Cerebellar cortex (tissue), 1 donor: ENCODE results near the gene BRF1.

ENCODE experiments used
- DNase-seq: peaks from one replicate; pipeline ENCODE4 v3.0.0-alpha.2; 2015; ENCODE audit warnings: low spot score

The BRF1 gene

DNA sequence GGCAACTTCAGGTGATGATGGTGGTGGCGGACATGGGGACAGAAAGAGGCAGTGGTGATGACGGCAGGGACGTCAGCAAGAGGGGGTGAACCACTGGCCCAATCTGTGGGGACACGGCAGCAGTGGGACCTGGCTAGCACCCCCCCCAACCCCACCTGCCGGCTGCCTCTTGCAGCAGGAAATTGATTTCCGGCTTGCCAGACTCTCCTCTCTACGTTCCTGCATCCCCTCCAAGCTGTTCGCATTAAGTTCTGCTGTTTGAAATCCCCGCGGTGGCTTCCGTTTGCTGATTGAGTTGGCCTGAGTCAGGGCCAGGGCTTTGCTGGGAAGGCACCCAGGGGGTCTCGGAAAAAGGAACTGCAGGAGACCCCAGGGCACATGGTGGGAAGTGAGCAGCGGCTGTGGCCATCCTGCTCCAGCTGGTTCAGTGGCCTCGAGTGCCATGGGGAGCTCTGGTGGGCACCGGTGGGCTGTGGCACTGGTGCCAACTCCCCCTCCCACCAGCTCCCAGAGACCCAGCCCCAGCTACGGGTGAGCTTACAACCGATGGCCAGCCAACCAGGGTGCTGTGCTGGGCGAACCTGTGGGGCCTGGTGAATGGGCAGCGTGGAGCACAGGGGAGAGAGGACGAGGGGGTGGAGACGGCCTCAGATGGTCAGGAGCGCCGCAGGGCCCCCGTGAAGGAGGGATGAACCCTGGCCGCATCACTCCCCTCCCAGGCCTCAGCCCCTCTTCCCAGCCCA lies 105.1 kb downstream of the BRF1 start:
- no peak for DNase-seq

DNA sequence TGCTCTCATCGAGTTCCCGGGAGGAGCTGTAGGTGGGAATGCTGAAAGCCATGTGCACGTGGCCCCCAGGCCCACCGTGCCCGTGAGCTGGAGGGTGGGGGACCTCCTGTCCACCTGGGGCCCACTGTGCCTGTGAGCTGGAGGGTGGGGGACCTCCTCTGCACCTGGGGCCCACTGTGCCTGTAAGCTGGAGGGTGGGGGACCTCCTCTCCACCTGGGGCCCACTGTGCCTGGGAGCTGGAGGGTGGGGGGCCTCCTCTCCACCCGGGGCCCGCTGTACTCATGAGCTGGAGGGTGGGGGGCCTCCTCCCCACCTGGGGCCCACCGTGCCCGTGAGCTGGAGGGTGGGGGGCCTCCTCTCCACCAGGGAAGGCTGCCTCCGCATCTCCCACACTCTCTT lies 105.8 kb downstream of the BRF1 start:
- DNase-seq, result no peak

DNA sequence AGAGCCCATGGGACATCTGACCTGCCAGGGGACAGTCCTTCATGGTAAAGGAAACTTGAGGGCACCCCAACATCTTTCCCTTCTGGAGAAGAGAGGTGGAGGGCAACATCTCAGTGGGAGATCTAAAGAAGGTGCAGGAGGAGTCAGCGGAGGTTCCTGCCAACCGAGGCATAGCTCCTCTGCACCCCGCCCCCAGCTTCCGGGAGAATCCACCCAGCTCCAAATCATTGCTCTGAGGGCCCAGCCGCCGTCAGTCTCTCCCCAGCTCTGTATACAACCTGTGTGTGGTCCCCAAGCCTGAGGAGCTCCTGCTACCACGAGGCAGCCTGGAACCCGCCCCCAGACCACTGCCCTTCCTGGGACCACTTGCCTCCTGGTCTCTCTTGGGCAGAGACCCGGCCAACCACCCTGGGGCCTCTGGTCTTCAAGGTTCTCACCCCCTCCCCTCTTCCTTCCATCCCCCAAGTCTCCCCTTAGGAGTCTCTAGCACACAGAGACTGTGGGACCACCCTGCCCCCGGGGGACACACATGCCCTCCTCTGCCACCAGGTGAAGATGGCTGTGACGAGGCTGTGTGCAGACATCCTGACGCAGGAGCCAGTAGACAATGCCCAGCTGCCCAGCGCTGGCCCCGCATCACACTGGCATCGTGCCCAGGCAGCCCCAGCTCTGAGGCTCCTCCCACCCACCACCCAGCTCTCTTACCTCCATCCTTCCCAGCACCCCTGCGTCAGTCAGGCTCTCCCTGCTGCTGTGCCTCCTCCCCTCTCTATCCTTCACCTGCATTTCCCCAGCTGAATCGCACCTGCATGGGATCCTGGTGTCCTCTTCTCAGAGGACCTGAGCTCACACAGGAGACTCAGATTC lies 106.7 kb downstream of the BRF1 start:
- DNase-seq, result no peak

DNA sequence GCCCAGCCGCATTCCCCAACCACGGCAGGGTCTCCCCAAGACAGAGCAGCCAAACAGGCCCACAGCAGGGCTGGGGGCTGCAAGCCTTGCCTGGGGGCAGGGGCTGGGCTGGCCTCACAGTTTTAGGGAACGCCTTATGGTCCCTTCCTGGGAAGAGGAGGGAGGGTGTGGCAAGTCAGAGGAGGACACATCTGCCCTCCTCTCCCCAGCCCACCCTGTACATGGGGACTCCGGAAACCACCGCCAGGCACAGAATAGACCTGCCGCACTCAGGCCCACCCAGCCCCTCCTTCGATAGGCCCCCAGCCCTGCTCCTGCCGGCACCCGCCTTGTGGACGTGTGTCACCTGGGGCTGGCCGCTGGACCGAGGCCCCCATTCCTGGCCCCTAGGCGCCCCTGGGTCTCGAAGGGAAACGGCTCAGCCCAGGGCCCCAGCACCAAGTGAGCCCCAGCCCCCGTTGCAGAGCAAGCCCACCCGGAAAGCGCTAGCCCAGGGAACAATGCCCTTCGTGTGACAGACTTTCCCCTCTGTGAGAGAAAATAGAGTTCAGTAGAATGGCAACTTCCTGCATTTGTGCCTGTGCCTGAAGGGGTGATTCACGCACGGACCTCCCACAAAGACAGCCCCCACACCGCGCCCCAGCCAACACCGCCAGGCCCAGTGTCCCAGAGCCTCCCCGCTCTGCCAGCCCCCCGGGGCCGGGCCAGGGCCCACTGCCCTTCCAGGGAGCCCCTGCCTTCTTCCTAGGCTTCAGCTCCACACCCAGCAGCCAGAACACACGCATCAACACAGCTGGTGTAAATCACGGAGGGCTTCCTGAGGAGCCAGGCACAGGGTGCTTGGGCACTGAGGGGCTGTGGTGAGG lies 107.7 kb downstream of the BRF1 start:
- no peak for DNase-seq

- DNase-seq, result no peak
These were observed 112.8 kb downstream of the BRF1 start for GRCh38 chr14:105187935-105188524.

DNA sequence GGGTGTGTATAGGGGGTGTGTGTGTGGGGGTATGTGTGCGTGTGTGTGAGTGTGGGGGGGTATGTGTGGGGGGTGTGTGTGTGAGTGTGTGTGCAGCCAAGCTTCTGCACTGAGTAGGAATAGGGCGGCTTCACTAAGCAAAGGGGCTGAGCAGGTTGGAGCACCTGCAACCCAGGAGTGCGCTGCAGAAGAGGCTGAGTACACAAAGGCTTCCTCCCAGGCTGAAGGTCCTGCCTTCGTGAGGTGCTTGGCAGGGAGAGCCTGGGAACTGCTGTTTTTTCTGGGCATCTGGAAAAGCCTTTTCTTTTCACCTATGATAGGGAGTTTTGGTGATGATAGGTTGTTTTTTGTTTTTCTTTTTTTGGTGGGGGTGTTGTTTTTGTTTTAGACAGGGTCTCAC lies 113.7 kb downstream of the BRF1 start:
- no peak for DNase-seq

GRCh38 chr14:105185973-105186372 lies 114.8 kb downstream of the BRF1 start:
- no peak for DNase-seq

DNA sequence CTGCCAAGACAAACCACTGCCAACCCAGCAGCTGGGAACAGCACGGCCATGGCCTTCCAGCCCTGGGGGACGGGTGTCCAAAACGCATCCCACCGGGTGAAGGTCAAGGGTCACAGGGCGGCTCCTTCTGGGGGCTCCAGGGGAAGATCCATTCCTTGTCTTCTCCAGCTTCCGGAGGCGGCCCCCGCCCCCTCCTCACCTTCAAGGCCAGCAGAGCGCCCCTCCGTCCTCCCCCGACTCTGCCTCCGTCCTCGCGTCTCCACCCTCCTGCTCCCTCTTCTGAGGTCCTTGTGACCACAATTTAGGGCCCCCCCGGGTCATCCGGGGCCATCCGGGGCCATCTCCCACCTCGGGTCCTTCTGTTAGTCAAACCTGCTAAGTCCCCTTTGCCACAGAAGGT lies 115.8 kb downstream of the BRF1 start:
- no peak for DNase-seq

GRCh38 chr14:105184461-105184860 lies 116.3 kb downstream of the BRF1 start:
- no peak for DNase-seq

DNA sequence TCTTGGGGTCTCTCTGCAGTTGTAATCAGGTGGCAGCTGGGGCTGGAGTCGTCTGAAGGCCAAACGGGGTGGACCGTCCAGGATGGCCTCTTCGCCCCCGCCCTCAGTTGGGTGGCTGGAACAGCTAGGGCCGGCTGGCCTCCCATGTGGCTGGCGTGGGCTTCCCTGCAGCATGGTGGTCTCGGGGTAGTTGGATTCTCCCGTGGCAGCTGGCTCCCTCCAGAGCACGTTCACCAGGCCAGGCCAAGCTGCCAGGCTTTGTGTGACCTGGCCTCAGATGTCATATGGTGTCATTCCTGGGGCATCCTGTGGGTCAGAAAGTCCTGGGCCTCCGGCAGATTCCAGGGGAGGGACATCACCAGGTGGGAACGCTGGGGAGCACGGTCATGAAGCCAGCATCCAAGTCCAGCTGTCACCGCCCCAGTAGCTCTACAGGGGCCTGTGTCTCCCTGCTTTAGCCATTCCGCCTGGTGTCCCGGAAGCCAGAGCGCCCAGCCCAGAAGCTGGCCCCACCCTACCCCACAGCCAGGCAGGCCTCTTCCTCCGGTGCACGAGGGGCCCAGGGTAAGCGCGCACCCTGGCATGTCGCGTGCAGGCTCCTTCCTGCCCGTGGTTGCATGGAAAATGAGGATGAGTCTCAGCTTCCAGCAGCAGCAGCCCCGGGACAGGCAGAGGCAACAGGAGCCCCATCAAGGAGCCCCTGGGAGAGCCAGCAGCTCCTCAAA lies 118.3 kb downstream of the BRF1 start:
- no peak for DNase-seq

- DNase-seq, result no peak
These were observed 119.1 kb downstream of the BRF1 start for GRCh38 chr14:105181549-105182295.

DNA sequence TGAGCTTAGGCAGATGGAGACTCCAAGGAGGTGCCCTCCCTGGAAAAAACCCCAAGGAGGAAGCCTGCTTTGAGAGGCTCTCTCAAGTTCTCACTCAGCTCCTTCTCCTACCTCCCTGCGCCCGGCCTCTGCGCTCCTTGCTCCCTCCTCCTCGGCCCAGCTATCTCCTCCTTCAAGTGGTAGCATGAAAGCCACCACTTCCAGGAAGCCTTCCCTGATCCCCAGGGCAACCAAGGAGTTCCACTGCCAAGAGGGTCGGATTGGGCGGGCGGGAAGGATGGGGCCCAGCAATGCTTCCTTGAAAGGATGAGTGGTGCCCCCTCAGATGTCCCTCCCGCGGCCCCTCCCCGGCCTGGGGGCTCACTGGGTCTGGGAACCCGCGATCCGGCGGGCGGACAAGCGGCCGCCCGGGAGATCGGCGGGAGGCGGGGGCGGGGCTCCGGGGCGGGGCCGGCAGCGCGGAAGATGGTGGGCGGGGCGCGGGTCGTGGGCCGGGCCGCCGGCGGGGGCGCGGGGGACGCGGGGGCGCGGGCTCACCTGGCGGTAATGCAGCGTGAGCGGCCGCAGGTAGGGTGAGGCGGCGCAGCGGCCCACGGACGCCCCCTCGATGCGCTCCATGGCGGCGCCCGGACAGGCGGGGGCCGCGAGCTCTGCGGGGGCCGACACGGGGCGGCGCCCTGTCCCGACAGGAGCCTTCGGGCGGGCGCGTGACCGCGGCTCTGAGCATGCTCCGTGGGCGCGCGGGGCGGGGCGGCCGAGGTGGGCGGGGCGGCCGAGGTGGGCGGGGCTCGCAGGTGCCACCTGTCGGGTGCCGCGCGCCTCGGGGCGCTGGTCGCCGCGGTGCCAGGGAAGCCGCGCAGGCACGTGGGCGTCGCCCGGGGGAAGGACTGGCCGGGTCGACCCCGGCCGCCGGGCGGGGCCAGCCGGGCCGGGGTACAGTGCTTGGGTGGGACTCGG lies 119.9 kb downstream of the BRF1 start, which contains the start of gene NUDT14:
TSS of gene NUDT14 (minus strand) at position 721 of the 957 bp plus-strand sequence. CDS start at position 618, 103 bp downstream.
- peak; percentile 34 for DNase-seq

DNA sequence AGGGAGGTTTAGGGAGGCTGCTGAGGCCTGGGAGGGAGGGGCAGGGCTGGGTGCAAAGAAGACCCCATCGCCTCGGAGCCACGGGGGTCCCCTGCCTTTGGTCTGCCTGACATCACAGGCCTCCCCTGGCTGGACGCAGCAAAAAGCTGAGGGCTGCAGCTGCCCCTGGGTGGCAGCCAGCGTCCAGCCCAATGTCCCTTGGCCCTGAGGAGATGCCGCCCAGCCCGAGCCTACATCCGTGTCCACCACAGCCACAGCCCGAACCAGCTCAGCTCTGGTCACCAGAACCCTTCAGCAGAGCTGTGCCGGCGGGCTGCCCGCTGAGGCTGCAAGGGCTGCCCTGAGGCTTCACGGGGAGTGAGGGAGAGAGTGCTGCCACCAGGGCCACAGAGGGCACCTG lies 121.6 kb downstream of the BRF1 start:
- DNase-seq, result no peak

DNA sequence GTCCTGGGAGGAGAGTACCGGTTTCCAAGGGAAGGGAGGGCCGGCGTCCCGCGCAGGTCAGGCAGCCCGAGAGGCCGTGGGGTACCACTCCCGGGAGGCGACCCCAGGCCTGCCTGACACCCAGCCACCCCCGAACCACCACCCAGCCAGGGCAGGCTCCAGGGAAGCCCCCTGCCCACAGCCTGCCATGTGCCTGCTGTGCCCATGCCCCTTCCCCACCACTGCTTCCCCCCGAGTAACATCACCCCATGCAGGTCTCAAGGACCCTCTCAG lies 122.0 kb downstream of the BRF1 start:
- no peak for DNase-seq

GRCh38 chr14:105178069-105178867 lies 122.5 kb downstream of the BRF1 start:
- no peak for DNase-seq

- DNase-seq, result no peak
These were observed 123.7 kb downstream of the BRF1 start for GRCh38 chr14:105177082-105177481.

GRCh38 chr14:105176513-105176912 lies 124.3 kb downstream of the BRF1 start:
- DNase-seq, result no peak
